Limb (tissue), 2 donors: ENCODE data around the gene TRPV6.

ENCODE experiments used
- DNase-seq, 2 donors: peaks; one replicate each; pipeline ENCODE4 v3.0.0-alpha.2; 2016; ENCODE audit errors: extremely low spot score in 2 of 2

Gene TRPV6

DNA sequence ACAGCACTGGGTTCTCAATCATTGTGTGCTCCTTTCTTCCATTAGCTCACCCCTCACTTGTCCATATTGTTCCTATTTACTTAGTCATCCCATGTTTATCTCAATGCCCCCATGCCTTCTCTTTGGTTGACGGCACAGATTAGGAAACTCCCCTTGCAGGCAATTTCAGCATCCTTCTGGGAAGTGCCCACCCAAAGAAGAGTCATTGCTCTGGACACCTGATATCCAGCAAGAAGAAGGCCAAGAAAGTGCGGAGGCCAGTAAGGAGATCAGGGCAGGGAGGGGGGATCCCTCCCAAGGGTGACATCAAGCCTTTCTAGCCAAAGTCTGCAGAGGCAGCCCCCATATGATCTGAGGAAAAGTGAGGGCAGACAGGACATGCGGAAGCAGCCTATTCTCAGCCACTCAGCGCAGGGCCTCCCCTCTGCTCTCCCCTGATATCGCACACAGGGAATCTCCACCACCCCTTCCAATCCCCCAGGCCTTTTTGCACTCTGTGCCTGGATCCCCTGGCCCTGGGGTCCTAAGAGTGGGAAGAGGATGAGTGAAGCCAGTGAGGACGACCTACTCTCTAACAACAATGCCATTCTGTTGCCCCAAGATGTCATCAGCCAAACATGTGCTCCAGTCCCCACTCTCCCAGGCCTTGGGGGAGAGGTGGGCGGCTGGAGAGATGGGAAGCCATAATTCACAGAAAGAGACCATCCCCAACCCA is 1.8 kb downstream of the TRPV6 start:
- DNase-seq, result peak in 1 of 2 donors; percentile 19

DNA sequence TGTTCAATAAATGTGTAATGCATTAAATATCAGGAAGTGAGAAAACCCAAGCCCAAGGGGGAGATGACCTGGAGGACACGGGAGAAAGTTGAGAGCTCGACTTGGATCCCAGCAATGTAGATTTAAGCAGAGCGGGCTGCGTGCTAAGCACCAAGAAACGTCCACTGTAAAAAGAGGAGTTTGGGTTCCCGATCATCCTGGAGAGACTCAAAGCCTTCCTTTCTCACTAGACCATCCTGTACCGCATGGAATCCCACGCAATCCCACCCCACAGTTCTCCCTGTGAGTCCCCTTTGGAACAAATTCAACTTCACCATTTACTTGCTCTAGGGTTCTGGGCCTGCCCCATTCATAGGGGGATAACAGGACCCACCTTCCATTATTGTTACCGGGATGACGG is 2.4 kb downstream of the TRPV6 start:
- DNase-seq, result no peak

DNA sequence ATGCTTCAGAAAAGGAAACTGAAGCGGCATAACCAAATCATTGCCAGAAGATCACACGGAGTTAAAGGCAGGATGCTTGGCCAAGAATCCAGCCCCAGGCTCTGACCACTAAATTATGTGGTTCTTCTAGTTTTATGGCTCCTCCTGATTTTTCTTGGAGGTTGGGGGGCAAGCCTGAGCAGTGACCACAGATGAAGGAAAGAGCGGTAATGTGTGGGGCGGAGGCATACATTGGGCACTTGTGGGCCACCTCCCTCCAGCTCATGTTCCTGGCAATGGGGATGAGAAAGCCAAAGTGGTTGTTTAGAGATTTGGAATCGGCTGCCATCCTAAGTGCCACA is 3.2 kb downstream of the TRPV6 start:
- no peak for DNase-seq

DNA sequence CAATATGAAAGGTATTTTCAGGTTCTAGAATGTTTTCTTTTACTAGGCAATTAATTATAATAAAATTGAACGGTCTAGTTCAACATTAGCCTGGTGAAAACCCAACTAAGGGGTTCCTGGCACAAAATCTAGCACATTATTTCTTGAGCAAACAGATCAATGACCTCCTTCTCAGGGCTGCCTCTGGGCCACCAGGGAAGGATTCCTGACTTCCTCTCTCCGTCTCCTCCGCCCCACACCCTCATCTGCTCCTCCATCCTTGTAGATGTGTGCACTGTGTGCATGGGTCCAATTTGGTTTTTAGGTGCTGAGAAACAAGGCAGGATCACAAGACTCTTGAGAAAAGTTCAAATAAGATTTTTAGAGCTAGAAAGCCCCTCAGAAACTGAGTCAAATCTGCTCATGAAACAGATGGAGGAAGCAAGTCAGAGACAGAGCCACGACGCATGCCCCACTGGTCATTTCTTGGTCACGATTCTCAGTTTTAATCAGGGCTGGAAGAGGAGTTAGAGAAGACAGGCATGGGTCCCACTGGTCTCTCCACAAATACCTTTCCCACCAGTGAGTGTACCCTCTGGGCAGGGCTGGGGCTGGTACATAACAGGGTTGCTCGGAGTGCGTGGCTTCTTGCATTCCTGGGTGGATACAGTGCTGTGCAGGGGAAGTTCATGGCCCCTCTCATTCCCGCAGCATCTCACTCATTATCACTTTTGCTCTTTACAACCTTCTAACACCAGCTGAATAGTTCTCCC is 3.8 kb downstream of the TRPV6 start:
- DNase-seq, result peak in 1 of 2 donors; percentile 17

DNA sequence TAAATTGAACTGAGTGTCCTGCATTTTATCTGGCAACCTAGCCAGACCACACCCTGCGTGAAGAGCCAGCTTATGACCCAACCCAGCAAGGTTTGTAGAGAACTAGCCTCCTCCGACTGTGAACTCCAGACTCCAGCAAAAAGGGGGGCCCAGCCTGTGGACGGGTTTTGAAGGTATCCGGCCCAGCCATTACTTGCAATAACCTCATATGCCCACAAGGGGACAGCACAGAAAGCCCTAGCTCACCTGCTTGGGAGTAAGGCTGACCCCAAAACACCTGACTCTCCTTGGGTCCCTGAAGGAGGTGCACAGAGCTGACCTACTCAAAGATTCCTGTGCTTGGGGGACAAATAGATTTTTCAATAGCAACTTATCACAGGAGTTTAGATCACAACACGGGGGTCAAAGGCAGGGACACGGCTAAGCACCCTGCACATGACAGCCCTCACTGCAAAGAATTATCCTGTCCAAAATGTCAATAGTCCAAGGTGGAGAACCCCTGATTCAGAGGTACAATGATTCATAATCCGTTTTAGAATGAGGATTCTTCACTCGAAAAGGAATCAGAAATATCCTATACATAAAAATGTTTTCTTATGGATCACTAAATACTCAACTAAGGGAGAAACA is 4.6 kb downstream of the TRPV6 start:
- DNase-seq, result peak in 1 of 2 donors; percentile 32

DNA sequence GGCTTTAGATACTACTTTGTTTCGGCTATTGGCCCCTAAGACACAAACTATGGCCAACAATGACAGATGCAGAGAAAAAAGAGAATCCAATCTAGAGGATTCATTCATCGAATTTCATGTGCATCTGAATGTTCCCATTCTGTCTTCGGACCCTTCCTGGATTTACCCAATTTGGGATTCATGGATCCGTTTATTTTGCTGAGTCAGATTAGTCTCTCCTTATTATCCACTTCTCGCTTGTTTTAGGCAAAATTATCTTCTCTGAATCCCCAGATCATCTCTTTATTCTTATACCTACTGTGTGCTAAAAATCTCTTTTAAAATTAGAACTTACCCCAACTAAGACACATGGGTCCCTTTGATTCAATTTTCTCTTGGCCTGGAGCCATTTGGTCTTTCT is 6.5 kb downstream of the TRPV6 start:
- no peak for DNase-seq

DNA sequence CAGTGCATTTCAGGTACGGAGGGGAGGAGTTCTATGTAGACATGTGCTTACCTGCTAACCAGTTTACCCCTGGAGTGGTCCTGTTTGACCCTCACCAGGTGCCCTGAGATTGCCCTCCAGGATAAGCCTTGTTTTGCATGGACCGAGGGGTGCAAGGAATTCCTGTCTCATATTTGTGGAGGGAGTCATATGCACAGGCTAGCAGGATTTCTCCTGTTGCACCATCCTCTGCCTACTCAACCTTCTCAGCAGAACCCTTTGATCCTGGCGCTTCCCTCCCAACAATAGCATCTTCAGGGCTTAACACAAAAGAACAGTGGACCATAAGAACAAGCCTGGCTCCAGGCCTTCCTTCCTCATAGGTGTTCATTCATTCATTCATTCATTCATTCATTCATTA is 7.2 kb downstream of the TRPV6 start:
- no peak for DNase-seq

DNA sequence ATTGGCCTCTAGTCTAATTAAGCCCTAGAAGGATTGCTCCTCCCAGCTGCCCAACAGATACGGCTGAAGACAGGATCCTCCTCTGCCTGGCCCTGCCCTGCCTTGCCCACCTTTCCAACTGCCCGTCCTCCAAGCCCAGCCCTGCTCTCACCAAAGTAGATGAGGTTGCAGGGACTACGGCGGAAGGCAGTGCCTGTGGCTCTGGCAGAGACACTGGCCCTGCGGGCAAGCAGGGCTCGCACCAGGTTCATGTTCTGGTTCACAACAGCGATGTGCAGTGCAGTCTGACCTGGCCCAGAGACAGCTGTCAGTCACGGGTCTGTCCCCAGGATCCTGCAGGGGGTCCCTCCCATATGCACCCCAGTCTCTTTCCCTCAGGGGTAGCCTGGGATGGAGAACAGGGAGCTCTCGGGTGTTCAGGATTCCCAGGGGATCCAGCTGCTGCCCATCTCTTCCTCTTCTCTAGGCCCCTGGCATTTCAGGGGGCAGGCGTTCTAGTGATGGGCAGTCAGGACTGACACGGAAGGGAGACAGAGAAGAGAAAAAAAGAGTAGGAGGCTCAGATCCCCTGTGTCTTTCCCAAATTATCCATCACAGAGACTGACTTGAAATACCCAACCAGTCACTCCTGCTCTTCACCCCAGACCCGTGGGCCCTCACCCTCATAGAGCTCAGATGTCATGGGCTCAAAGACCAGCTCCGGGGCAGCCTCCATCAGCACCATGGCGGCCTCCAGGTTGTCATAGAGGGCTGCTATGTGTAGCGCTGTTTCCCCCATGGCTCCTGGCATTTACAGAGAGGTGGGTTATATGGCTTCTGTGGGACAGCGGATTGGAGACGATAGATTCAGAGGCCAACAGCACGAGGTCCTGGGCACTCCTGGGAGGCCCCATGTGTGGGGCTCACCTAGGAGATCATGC is 8.3 kb downstream of the TRPV6 start:
- DNase-seq, result no peak

DNA sequence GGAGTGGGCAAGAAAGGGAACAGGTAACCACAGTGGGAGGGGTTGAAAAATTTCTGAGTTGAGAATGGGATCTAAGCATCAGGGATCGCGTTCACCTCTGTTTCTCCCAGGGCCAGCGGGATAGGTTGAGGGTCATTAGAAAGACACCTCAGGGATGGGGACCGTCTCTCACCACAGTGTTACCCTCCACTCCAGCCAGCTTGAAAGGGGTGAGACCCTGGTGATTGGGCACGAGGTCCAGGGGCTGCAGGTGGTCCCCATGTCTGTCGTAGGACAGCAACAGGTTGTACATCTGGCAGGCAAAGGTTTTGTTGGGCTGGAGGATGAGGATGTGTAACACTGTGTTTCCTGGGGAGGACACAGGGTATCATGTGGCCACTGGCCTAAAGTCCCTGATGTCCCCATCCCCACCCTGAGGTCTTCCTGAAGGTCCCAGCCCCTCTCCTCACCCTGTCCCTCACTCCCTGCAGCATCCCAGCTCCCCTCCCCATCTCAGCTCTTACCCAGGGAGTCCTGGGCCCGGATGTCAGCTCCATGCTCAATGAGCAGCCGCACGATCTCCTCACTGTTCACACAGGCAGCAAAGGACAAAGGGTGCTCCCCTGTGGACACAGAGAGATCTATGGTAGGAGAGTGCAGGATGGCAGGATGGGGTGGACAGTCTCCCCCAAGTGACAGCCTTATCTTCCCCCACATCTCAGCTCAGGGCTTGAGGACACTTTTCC is 9.1 kb downstream of the TRPV6 start:
- no peak for DNase-seq

DNA sequence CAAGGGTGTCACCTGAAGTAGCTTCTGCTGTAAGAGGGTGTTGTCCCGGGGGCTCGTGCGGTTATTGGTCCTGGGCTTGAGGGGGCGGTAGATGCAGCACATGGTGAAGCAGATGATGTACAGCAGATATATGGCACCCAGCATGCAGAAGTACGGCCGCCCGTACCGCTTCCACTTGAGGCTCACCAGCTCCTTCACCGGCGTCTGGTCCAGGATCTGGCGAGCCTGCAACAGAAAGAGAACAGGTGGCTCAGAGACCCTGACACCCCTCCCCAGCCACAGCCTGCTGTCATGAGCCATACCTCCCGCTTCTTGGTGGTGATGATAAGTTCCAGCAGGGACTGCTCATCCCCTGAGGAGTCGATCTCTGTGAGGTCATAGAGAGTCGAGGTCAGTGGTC is 10.1 kb downstream of the TRPV6 start:
- no peak for DNase-seq

DNA sequence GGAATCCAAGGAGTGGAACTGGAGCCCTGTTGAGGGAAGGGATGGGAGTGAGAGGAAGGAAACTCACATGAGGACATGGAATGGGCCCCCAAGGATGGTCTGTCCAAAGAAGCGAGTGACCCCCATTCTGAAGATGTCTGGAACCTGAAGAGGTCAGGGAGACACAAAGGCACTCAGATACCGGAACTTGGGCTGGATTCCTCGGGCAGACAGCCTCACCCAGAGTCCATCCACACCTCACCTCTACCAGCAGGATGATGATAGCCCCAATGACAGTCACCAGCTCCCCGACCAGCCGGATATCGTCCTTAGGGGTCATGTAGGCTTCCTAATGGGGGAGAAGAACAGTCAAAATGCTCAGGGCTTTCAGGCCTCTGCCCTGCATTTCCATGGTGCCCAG is 10.7 kb downstream of the TRPV6 start:
- DNase-seq, result no peak

DNA sequence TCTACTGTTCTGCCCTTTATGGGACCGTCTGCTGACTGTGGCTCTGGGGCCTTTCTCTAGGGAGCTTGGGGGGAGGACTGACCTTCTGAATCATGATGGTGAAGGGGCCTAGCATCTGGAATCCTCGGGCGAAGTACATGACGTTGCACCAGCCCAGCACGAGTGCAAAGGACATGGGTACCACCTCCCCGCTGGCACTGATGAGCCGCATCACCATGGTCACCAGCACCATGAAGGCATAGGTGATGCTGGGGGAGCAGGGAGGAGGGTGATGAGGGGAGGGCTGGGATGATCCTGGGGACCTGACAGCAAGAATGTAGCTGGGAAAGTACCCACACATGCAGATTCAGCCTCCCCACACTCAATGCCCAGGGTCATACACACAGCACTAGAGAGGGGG is 11.1 kb downstream of the TRPV6 start:
- no peak for DNase-seq

DNA sequence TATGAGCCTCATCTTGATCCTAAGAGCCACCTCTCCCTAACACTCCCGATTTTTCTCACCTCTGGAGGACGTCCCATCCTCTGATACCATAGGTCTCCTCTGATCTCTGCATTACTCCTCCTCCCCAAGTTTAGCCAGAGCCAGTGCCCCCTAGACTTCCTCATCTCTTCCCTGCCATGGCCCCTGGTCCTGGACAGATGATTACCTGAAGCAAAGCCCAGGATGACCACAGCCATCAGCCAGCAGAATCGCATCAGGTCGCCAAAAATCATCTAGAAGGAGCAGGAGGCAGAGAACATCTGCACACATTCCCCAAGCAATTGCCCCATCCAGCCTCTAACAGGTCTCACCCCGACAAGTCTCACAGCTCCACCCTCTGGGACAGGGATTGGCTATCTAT is 11.7 kb downstream of the TRPV6 start:
- no peak for DNase-seq

DNA sequence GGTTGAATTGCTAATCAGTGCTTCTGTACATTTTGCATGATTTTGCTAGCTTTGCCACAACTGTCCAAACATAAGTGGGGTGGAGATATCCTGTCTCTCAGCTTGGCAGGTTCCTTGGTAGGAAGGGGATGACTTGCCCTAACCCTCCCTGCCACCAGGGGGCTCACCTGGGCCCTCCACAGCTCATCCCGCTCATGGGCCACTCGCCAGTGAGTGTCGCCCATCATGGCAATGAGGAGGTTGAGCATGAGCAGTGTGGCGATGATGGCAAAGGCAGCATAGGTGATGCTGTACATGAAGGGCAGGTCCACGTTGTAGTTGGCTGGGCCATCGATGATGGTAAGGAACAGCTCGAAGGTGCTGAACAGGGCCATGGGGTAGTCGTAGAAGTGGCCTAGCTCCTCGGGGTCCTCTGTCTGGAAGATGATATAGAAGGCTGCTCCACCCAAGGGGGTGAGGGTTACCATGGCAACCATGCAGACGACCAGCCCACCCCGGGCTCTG is 12.2 kb downstream of the TRPV6 start:
- DNase-seq, result no peak

DNA sequence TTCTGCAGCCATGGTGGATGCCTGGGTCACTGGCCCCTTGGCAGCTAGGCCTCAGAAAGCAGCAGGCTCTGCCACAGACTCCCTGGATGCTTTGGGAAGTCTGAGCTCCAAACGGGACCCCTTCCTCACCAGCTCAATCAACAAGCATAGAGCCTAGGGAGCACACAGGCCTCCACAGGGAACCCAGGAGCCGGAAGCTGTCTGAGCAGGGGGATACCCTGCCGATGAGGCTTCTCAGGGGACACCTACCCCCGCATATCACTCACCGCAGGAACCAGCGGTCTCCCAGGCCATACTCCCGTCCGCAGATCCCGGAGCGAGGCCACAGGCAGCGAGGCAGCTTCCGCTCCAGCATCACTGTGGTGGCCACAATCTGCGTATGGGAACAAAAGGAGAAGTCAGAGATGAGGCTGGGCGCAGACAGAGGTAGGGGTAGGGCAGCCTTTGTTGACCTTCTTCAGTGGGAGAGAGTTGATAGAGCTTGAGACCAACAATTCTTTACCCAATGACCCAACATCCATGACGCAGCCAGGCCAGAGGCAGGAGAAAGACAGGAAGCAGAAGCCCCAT is 13.4 kb downstream of the TRPV6 start:
- peak in 1 of 2 donors; percentile 19 for DNase-seq

DNA sequence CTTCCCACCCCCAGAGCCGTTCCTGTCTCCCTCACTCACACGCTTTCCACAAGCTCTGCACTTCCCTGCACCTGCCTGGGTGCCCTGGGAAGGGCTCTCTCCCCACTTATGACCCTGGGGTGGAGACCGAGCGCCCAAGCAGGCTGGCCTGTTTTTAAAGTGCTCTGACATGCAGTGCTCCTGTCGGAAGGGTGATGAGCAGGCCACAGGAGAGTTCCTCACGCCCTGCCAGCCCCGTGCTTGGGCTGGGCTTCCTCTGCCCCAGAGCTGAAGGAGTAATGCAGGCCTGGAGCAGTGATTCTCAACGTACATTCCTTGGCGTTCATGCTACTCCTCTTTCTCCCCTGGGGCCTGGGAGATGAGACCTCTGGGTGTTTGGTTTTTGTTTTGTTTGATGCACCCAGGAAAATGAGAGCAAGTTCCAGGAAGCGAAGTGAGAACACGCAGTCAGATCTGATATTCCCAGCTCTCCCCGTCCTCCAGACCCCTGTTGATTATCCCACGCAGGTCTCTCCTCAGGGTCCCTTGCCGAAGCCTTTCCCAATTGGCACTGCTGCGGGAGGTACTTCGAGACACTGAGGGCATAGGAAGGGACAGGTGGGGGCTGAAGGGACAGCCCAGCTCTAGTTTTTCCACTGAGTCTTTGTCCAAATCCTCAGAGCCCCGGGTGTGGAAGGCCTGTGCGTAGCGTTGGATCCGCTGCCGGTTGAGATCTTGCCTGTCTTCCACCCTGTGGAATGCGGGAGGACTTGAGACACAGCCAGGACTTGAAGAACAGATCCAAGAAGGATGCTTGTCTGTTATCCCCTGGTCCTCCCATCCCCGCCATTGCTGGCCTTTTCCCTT is 14.1 kb downstream of the TRPV6 start:
- peak in 1 of 2 donors; percentile 20 for DNase-seq

DNA sequence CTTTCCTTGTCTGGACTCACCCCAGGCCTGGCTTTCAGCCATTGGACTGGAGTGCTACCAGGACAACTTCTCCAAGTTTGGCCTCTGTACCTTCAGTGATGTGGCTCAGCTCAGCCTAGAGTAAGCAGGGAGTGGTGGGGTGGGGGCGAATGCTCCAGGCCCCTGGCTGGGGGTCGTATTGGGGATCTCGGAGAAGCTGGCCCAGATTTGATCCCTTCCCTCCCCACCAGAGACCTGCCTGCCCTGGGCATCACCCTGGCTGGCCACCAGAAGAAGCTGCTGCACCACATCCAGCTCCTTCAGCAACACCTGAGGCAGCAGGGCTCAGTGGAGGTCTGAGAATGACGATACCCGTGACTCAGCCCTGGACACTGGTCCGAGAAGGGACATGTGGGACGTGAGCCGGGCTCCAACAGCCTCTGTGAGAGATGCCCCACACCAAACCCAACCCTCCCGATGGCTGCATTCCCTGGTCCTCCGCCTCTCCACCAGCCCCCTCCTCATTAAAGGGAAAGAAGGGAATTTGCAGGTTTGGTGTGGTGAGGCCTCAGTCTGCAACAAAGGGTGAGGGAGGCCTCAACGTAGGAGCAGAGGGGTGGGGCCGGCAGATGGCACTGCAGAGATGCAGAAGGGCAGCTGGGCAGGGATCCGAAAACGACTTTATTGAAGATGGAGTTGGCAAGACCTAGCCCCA is 14.8 kb downstream of the TRPV6 start:
- DNase-seq, result peak in 1 of 2 donors; percentile 21

DNA sequence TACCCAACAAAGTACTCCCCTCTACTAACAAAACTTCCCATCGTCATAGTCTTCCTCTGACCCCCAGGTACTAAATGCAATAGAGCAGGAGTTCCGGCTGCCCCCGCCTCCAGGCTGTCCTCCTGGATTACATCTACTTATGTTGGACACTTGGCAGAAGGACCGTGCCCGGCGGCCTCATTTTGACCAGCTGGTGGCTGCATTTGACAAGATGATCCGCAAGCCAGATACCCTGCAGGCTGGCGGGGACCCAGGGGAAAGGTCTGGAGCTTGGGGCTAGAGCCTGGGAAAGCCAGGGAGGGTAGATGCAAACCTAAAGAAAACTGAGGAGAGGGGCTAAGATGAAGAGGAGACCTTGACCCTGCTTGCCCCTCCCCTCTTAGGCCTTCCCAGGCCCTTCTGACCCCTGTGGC is 15.4 kb downstream of the TRPV6 start:
- peak in 1 of 2 donors; percentile 20 for DNase-seq

DNA sequence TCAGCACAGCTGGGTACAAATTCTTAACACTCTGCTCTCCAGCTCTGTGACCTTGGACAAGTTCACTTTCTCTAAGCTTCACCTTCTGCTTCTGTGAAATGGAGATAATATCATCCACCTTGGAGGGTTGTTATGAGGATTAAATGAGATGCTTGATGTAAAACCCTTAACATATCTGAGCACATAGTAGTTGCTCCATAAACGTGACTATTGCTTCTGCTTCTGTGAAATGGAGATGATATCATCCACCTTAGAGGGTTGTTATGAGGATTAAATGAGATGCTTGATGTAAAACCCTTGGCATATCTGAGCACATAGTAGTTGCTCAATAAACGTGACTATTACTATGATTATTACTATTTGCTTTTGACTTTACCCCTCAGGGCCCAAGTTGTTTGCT is 16.1 kb downstream of the TRPV6 start:
- DNase-seq, result no peak
